ENCODE measurements around the gene SLC66A3. TPM values are rescaled to one million over a fixed set of nuclear protein-coding genes. Genes with fewer than 3 reads are reported as not detected.
A peak's percentile ranks its signal among the peaks of the same experiment; 100 is the strongest.

Gene SLC66A3
- total RNA-seq, 1 donor from 2014 or later = 14.3 TPM

GRCh38 chr2:11132036-11132671, 23.1 kb upstream of the SLC66A3 start:
- Histone ChIP-seq H2AFZ (ENCODE audit: low read depth, low read length) (peak overlapping the region; percentile 88), H3K4me2 (ENCODE audit: low read length) (peak overlapping the region; percentile 86)
- peak overlapping the region; percentile 62 for H3K27ac Mint-ChIP-seq (ENCODE audit: unreplicated experiment)

GRCh38 chr2:11133238-11133935, 21.9 kb upstream of the SLC66A3 start:
- H3K36me3 ChIP-seq (ENCODE audit: insufficient read depth, low read length) = no peaks in the 10 kb centered on the region
- TF ChIP-seq EZH2 (IDR thresholded peaks at IDR 0.05; ENCODE audit: insufficient read depth, low read length) (no peak), CTCF (IDR thresholded peaks at IDR 0.05; ENCODE audit: insufficient read depth, low read depth, low read length) (no peak)
- H2AFZ ChIP-seq (ENCODE audit: low read depth, low read length) = peak overlapping the region; percentile 88
- H3K79me2 ChIP-seq (ENCODE audit: insufficient read depth, low read length) = no peaks in the 10 kb centered on the region
- H3K9ac ChIP-seq (ENCODE audit: low read length) = peak overlapping the region; percentile 70
- Mint-ChIP-seq H3K36me3 (ENCODE audit: low read depth, unreplicated experiment) (no peaks in the 10 kb centered on the region), H3K4me1 (ENCODE audit: low read depth, unreplicated experiment) (peaks cover 5% of the 10 kb centered on the region), H3K9me3 (ENCODE audit: unreplicated experiment) (peaks cover 2% of the 10 kb centered on the region), H3K27ac (ENCODE audit: unreplicated experiment) (peak overlapping the region; percentile 62), H3K27me3 (ENCODE audit: low read depth, unreplicated experiment) (peaks cover 21% of the 10 kb centered on the region), H3K4me3 (ENCODE audit: unreplicated experiment) (peak overlapping the region; percentile 73)
- no peaks in the 10 kb centered on the region for H4K20me1 ChIP-seq (ENCODE audit: insufficient read depth, low read length)
- no peak overlapping the region for H3K27ac ChIP-seq (ENCODE audit: low read depth, low read length)
- H3K4me1 ChIP-seq (ENCODE audit: insufficient read depth, low read length) = peaks cover 18% of the 10 kb centered on the region
- peak overlapping the region; percentile 86 for H3K4me2 ChIP-seq (ENCODE audit: low read length)
- H3K9me3 ChIP-seq (ENCODE audit: insufficient read depth, low read depth, low read length) = no peaks in the 10 kb centered on the region
- peak overlapping the region; percentile 56 for H3K4me3 ChIP-seq (ENCODE audit: insufficient read depth, low read depth, low read length)
- peaks cover 3% of the 10 kb centered on the region for H3K27me3 ChIP-seq (ENCODE audit: insufficient read depth, low read length)
- no peak for FAIRE-seq
- DNase-seq (ENCODE audit: low read depth) = no peak

More at GRCh38 chr2:11132036-11132671, 23.1 kb upstream of the SLC66A3 start:
- Mint-ChIP-seq H3K36me3 (ENCODE audit: low read depth, unreplicated experiment) (no peaks in the 10 kb centered on the region), H3K9me3 (ENCODE audit: unreplicated experiment) (peaks cover 2% of the 10 kb centered on the region), H3K4me1 (ENCODE audit: low read depth, unreplicated experiment) (peaks cover 5% of the 10 kb centered on the region), H3K4me3 (ENCODE audit: unreplicated experiment) (no peak overlapping the region), H3K27me3 (ENCODE audit: low read depth, unreplicated experiment) (peaks cover 21% of the 10 kb centered on the region)
- H3K27me3 ChIP-seq (ENCODE audit: insufficient read depth, low read length) = peaks cover 3% of the 10 kb centered on the region
- no peak overlapping the region for H3K9ac ChIP-seq (ENCODE audit: low read length)
- no peaks in the 10 kb centered on the region for H3K9me3 ChIP-seq (ENCODE audit: insufficient read depth, low read depth, low read length)
- DNase-seq (ENCODE audit: low read depth) (no peak), FAIRE-seq (no peak)
- peaks cover 21% of the 10 kb centered on the region for H3K4me1 ChIP-seq (ENCODE audit: insufficient read depth, low read length)
- H3K79me2 ChIP-seq (ENCODE audit: insufficient read depth, low read length) = no peaks in the 10 kb centered on the region
- no peaks in the 10 kb centered on the region for H3K36me3 ChIP-seq (ENCODE audit: insufficient read depth, low read length)
- H3K4me3 ChIP-seq (ENCODE audit: insufficient read depth, low read depth, low read length) = no peak overlapping the region
- no peak overlapping the region for H3K27ac ChIP-seq (ENCODE audit: low read depth, low read length)
- no peak for TF ChIP-seq EZH2 (IDR thresholded peaks at IDR 0.05; ENCODE audit: insufficient read depth, low read length)
- TF ChIP-seq CTCF (IDR thresholded peaks at IDR 0.05; ENCODE audit: insufficient read depth, low read depth, low read length) = no peak
- no peaks in the 10 kb centered on the region for H4K20me1 ChIP-seq (ENCODE audit: insufficient read depth, low read length)

GRCh38 chr2:11133936-11134320, 21.3 kb upstream of the SLC66A3 start:
- peaks cover 3% of the 10 kb centered on the region for H3K4me1 Mint-ChIP-seq (ENCODE audit: low read depth, unreplicated experiment)
- no peaks in the 10 kb centered on the region for H3K36me3 Mint-ChIP-seq (ENCODE audit: low read depth, unreplicated experiment)
- no peaks in the 10 kb centered on the region for H3K36me3 ChIP-seq (ENCODE audit: insufficient read depth, low read length)
- FAIRE-seq (no peak), DNase-seq (ENCODE audit: low read depth) (no peak)
- peak overlapping the region; percentile 88 for H2AFZ ChIP-seq (ENCODE audit: low read depth, low read length)
- no peak overlapping the region for H3K27ac Mint-ChIP-seq (ENCODE audit: unreplicated experiment)
- no peak for TF ChIP-seq CTCF (IDR thresholded peaks at IDR 0.05; ENCODE audit: insufficient read depth, low read depth, low read length)
- no peak for TF ChIP-seq EZH2 (IDR thresholded peaks at IDR 0.05; ENCODE audit: insufficient read depth, low read length)
- no peaks in the 10 kb centered on the region for H3K79me2 ChIP-seq (ENCODE audit: insufficient read depth, low read length)
- H3K27me3 ChIP-seq (ENCODE audit: insufficient read depth, low read length) = peaks cover 3% of the 10 kb centered on the region
- no peaks in the 10 kb centered on the region for H3K9me3 ChIP-seq (ENCODE audit: insufficient read depth, low read depth, low read length)
- H3K27ac ChIP-seq (ENCODE audit: low read depth, low read length) = no peak overlapping the region
- H3K27me3 Mint-ChIP-seq (ENCODE audit: low read depth, unreplicated experiment) = peaks cover 21% of the 10 kb centered on the region
- peaks cover 12% of the 10 kb centered on the region for H3K4me1 ChIP-seq (ENCODE audit: insufficient read depth, low read length)
- H3K9ac ChIP-seq (ENCODE audit: low read length) = no peak overlapping the region
- peaks cover 2% of the 10 kb centered on the region for H3K9me3 Mint-ChIP-seq (ENCODE audit: unreplicated experiment)
- H3K4me3 ChIP-seq (ENCODE audit: insufficient read depth, low read depth, low read length) = peak overlapping the region; percentile 56
- H3K4me2 ChIP-seq (ENCODE audit: low read length) = peak overlapping the region; percentile 86
- H3K4me3 Mint-ChIP-seq (ENCODE audit: unreplicated experiment) = no peak overlapping the region
- H4K20me1 ChIP-seq (ENCODE audit: insufficient read depth, low read length) = no peaks in the 10 kb centered on the region

Measured in astrocyte (in vitro differentiated cells and primary cell).